Astrocyte (in vitro differentiated cells and primary cell): Measurements from ENCODE around the gene PFKFB4.

ENCODE experiments used
- CTCF ChIP-seq: IDR thresholded peaks from 2 replicates; pipeline ENCODE4 v1.5.1; 2011; ENCODE audit warnings: low read depth, mild to moderate bottlenecking, inconsistent platforms, low read length, moderate library complexity; ENCODE audit not compliant: insufficient read depth
- EZH2 ChIP-seq: IDR thresholded peaks from 2 replicates; pipeline ENCODE4 v1.6.1; 2012; ENCODE audit warnings: mild to moderate bottlenecking, low read length, inconsistent platforms; ENCODE audit not compliant: insufficient read depth

GRCh38 chr3:48528048-48528447, 28.6 kb downstream of the PFKFB4 start:
- TF ChIP-seq EZH2 (no peak), CTCF (no peak)
